ENCODE measurements around the gene LRRC59. TPM values are rescaled to one million over a fixed set of nuclear protein-coding genes. Genes with fewer than 3 reads are reported as not detected.

Gene LRRC59
- total and polyA plus RNA-seq, 2 of the 8 experiments (the other 6 are each of a cell fraction or from before 2014, with no cell fraction given): 48.3 to 117 TPM

DNA sequence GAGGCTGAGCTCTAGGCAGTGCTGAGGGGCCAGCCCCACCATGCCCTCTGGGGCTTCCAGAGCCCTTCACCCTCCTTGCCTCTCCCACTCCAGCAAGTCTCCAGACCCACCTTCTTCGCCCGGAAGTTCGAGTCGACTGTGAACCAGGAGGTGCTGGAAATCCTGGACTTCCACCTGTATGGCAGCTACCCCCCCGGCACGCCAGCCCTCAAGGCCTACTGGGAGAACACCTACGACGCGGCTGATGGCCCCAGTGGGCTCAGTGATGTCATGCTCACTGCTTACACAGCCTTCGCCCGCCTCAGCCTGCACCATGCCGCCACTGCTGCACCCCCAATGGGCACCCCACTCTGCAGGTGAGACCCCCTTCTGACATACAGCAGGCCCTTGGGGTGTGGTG is 40.9 kb downstream of the LRRC59 start:
- DNase-seq (ENCODE audit: low read depth in 1 of 2, low spot score in 2 of 2) (no peak), FAIRE-seq (no peak)
- no peak overlapping the region for H3K4me2 ChIP-seq (ENCODE audit: insufficient read depth in 1 of 2, low read depth in 2 of 2, low read length in 2 of 2)
- H3K27ac ChIP-seq (ENCODE audit: low read depth, low read length): no peak overlapping the region
- H3K9me3 ChIP-seq (ENCODE audit: insufficient read depth in 2 of 2, low read depth in 1 of 2, low read length in 1 of 2): no peaks in the 10 kb centered on the region
- H3K56ac ChIP-seq (replicated peaks; ENCODE audit: insufficient read length, low read depth, low read length): no peak overlapping the region
- no peak overlapping the region for H3K9ac ChIP-seq (replicated peaks in 1 of 4; ENCODE audit: extremely low read depth in 1 of 4, low read depth in 3 of 4, low read length in 3 of 4)
- H3K79me2 ChIP-seq (ENCODE audit: control insufficient read depth in 1 of 2, insufficient read depth in 2 of 2, low read length in 2 of 2): no peaks in the 10 kb centered on the region
- no peak overlapping the region for H3K18ac ChIP-seq (ENCODE audit: extremely low read depth, low read length)
- no peak overlapping the region for H3K4me3 ChIP-seq (ENCODE audit: extremely low read depth in 1 of 4, insufficient read depth in 2 of 4, low read depth in 3 of 4, low read length in 4 of 4)
- peaks cover 14 to 54% (median 33%) of the 10 kb centered on the region in 4 experiments for H3K36me3 ChIP-seq (ENCODE audit: control insufficient read depth in 2 of 4, insufficient read depth in 4 of 4, low read length in 3 of 4)
- no peaks in the 10 kb centered on the region for H3K27me3 ChIP-seq (replicated peaks in 1 of 4; ENCODE audit: control insufficient read depth in 3 of 4, extremely low read depth in 1 of 4, insufficient read depth in 3 of 4, low read length in 3 of 4)
- 89% methylated on average over 12 of the region's 12 CpGs; no CpG with 5 or more reads in 1 of the 2 experiments for WGBS, 2 experiments (ENCODE audit: extremely low coverage in 1 of 2, insufficient coverage in 1 of 2, insufficient read length in 1 of 2, insufficient replicate concordance in 2 of 2, low coverage in 1 of 2, low lambda C conversion rate in 2 of 2, missing lambda C conversion rate in 1 of 2)
- no peaks in the 10 kb centered on the region for H3K4me1 ChIP-seq (replicated peaks in 1 of 4; ENCODE audit: control insufficient read depth in 3 of 4, insufficient read depth in 4 of 4, low read length in 3 of 4)
- no peak overlapping the region for H2AFZ ChIP-seq (ENCODE audit: low read length)
- no peak overlapping the region for H3K4ac ChIP-seq (replicated peaks; ENCODE audit: insufficient read length, low read depth, low read length)
- no peak overlapping the region for H2BK120ac ChIP-seq (replicated peaks; ENCODE audit: low read depth, low read length)
- no peak overlapping the region for H3K23ac ChIP-seq (ENCODE audit: insufficient read length)
- peaks cover 5% of the 10 kb centered on the region; the same call in 1 of the 2 replicates for H3K79me1 ChIP-seq (ENCODE audit: low read depth, low read length)
- H2AK5ac ChIP-seq (ENCODE audit: low read depth, low read length): no peak overlapping the region
- H4K20me1 ChIP-seq (replicated peaks in 1 of 2; ENCODE audit: control insufficient read depth in 1 of 2, insufficient read depth in 2 of 2, low read length in 2 of 2): peaks cover 2 to 17% of the 10 kb centered on the region in 2 experiments
- H2BK15ac ChIP-seq (ENCODE audit: low read length): no peak overlapping the region
- H3K14ac ChIP-seq (ENCODE audit: insufficient read length): no peak overlapping the region
- no peak overlapping the region for H4K91ac ChIP-seq (replicated peaks; ENCODE audit: insufficient read length, low read length)
- no peaks in the 10 kb centered on the region for H3K23me2 ChIP-seq (ENCODE audit: low read depth, low read length)
- H2BK5ac ChIP-seq (ENCODE audit: low read depth, low read length): no peak overlapping the region
- H2BK20ac ChIP-seq (ENCODE audit: low read length): no peak overlapping the region
- H2BK12ac ChIP-seq (ENCODE audit: low read depth, low read length): no peak overlapping the region
- ChIA-PET CTCF (ENCODE audit: partially characterized antibody) (interaction anchor here (1.0 to 2.2 kb wide), 3 partner anchors 18 to 264 kb away, joined by 3 to 7 read pairs (median 3); no protein-coding TSS in a partner anchor), POLR2A (ENCODE audit: partially characterized antibody) (interaction anchor here (0.9 to 1.7 kb wide), 2 partner anchors 10 to 17 kb away, joined by 3 to 5 read pairs; partner anchors contain the start of genes EME1, MRPL27 and XYLT2)
- H4K8ac ChIP-seq (ENCODE audit: extremely low read depth, insufficient read depth, low read length): no peak overlapping the region
- no peak overlapping the region for H4K5ac ChIP-seq (ENCODE audit: insufficient read length, low read depth, low read length)
- TF ChIP-seq POU5F1 (IDR thresholded peaks at IDR 0.05; ENCODE audit: low read depth, low read length): no peak
- no peak for TF ChIP-seq SRF (IDR thresholded peaks at IDR 0.05; ENCODE audit: low read depth, low read length)
- no peak for TF ChIP-seq PHF8 (conservative IDR thresholded peaks at IDR 0.05; ENCODE audit: low read depth, low read length)
- no peak for TF ChIP-seq CBX5 (IDR thresholded peaks at IDR 0.05; ENCODE audit: low read depth, low read length)
- no peak for TF ChIP-seq TCF12 (IDR thresholded peaks at IDR 0.05; ENCODE audit: low read depth, low read length)
- TF ChIP-seq, protein P1, sequence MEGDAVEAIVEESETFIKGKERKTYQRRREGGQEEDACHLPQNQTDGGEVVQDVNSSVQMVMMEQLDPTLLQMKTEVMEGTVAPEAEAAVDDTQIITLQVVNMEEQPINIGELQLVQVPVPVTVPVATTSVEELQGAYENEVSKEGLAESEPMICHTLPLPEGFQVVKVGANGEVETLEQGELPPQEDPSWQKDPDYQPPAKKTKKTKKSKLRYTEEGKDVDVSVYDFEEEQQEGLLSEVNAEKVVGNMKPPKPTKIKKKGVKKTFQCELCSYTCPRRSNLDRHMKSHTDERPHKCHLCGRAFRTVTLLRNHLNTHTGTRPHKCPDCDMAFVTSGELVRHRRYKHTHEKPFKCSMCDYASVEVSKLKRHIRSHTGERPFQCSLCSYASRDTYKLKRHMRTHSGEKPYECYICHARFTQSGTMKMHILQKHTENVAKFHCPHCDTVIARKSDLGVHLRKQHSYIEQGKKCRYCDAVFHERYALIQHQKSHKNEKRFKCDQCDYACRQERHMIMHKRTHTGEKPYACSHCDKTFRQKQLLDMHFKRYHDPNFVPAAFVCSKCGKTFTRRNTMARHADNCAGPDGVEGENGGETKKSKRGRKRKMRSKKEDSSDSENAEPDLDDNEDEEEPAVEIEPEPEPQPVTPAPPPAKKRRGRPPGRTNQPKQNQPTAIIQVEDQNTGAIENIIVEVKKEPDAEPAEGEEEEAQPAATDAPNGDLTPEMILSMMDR (IDR thresholded peaks at IDR 0.05; ENCODE audit: control extremely low read depth in 1 of 3, insufficient read depth in 1 of 3, low read depth in 1 of 3, low read length in 3 of 3): no peak
- TF ChIP-seq SP2 (IDR thresholded peaks at IDR 0.05; ENCODE audit: low read length): no peak
- no peak for TF ChIP-seq KDM1A (IDR thresholded peaks at IDR 0.05; ENCODE audit: borderline replicate concordance, low read length)
- no peak for TF ChIP-seq POLR2AphosphoS5 (IDR thresholded peaks at IDR 0.05; ENCODE audit: low read depth, low read length)
- no peak for TF ChIP-seq ASH2L (IDR thresholded peaks at IDR 0.05; ENCODE audit: low read length)
- TF ChIP-seq CREB1 (IDR thresholded peaks at IDR 0.05): no peak
- no peak for TF ChIP-seq CTBP2 (IDR thresholded peaks at IDR 0.05; ENCODE audit: borderline replicate concordance, insufficient read depth, insufficient read length, low read length)
- TF ChIP-seq HDAC6 (IDR thresholded peaks at IDR 0.05; ENCODE audit: low read depth, low read length): no peak
